Measurements from ENCODE around the gene CREB3L2.
"Not testable (repeated sequence)": the region's sequence is repeated elsewhere in the genome, so short reads cannot be mapped to it uniquely, and the experiment has no call there.

CREB3L2 gene, protein sequence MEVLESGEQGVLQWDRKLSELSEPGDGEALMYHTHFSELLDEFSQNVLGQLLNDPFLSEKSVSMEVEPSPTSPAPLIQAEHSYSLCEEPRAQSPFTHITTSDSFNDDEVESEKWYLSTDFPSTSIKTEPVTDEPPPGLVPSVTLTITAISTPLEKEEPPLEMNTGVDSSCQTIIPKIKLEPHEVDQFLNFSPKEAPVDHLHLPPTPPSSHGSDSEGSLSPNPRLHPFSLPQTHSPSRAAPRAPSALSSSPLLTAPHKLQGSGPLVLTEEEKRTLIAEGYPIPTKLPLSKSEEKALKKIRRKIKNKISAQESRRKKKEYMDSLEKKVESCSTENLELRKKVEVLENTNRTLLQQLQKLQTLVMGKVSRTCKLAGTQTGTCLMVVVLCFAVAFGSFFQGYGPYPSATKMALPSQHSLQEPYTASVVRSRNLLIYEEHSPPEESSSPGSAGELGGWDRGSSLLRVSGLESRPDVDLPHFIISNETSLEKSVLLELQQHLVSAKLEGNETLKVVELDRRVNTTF

GRCh38 chr7:138001529-138002095, at the start of gene CREB3L2:
Gene CREB3L2 (minus strand): TSS chr7:138002086. CDS start chr7:138001705, 381 bp downstream.
- peak; percentile 57 for DNase-seq (ENCODE audit: low read depth)

- no peak for DNase-seq (ENCODE audit: low read depth)
These were observed 47.7 kb upstream of the CREB3L2 start for GRCh38 chr7:138049505-138050116.

DNA sequence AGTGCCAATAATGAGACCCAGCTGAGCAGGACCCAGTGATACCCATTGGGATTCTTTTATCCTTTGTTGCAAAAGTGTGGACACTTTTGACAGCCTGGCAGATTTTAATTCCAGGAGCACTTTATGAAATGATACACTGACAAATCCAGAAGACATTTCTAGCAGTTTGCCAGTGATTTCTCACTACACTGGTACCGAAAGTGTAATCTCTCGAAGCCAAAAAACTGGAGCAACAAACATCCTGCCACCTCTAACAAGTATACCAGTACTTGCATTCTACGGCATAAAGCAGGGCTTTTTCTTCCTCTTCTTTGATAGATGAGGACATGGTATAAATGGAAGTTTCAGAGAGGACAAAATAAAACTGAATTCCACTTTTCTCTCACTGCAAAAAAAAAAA, 46.0 kb upstream of the CREB3L2 start:
- no peak for DNase-seq (ENCODE audit: low read depth)

DNA sequence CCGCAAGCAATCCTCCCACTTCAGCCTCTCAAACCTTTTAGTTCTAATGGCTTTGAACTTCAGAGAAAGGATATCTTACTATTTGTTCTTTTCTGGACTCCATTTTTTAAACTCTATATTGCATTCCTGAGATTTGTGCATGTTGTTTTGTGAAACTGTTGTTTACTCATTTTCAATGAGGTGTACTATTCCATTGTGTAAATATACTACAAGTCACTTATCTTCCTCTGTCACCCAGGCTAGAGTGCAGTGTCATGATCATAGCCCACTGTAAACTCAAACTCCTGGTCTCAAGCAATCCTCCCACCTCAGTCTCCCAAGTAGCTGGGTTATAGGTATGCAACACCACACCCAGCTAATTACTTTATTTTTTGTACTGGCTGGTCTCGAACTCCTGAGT, 43.0 kb upstream of the CREB3L2 start:
- DNase-seq (ENCODE audit: low read depth): no peak

DNA sequence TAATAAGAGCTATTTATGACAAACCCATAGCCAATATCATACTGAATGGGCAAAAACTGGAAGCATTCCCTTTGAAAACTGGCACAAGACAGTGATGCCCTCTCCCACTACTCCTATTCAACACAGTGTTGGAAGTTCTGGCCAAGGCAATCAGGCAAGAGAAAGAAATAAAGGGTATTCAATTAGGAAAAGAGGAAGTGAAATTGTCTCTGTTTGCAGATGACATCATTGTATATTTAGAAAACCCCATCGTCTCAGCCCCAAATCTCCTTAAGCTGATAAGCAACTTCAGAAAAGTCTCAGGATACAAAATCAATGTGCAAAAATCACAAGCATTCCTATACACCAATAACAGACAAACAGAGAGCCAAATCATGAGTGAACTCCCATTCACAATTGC, 38.2 kb upstream of the CREB3L2 start:
- not testable (repeated sequence) for DNase-seq (ENCODE audit: low read depth)

DNA sequence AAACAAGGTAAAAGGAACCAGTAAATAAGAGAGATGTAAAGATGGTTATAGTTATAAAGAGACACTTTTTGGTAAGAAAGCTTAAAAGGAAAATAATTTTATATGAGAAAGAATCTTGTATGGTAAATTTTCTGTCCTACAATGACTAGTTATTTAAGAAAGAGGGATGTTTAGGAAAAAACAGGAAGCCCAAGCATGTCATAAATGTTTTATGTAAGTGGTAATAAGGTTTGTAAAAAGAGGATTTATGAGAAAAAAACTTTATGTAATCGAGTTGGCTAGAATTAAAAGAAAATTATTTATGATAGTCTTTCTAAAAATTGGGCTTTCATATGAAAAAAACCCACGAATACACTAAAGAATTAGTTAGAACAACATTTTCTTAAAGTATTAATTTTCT, 34.2 kb upstream of the CREB3L2 start:
- no peak for DNase-seq (ENCODE audit: low read depth)

- DNase-seq (ENCODE audit: low read depth): no peak
These were observed 31.4 kb upstream of the CREB3L2 start for GRCh38 chr7:138033241-138033640.

GRCh38 chr7:138032770-138033169, 30.9 kb upstream of the CREB3L2 start:
- no peak for DNase-seq (ENCODE audit: low read depth)

DNA sequence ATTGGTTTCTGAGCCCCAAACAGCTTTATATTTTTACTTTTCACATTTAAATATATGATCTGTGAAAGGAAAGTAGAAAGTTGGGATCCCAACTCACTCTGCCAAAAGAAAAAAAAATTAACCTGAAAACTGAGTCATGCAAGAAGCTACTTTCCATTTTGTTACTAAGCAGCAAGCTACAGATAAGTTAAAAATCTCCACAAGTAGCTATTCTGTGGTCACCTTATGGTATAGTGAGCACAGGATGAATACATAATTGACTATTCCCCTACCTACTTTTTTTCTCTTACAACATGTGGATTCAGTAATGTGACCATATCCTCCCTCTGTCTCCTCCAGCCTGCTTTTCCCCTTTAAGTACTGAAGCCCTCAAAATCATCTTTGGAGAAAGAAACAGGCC, 30.3 kb upstream of the CREB3L2 start:
- no peak for DNase-seq (ENCODE audit: low read depth)

DNA sequence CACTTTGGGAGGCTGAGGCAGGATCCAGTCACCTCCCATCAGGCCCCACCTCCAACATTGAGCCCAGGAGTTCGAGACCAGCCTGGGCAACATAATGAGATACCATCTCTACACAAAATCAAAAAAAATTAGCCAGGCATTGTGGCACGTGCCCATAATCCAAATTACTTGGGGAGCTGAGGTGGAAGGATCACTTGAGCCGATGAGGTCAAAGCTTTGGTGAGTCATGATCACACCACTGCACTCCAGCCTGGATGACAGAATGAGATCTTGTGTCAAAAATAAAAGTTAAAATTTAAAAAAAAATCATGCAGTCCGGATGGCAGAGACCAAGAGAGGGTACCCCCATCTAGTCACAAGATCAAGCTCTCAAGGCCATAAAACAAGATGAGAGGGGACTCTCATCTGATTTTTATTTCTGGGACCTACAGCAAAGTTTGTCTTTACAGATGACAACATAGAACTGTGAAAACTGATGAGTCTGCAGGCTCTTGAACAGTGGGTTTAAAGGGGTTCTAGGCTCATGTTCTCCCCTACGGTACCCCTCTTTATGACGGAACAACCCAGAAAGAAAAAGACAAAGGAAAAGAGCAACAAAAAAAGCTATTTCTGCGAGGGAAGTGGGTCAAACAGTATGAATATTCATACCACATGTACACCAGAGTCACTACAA, 28.9 kb upstream of the CREB3L2 start:
- no peak for DNase-seq (ENCODE audit: low read depth)

GRCh38 chr7:138029941-138030340, 28.1 kb upstream of the CREB3L2 start:
- no peak for DNase-seq (ENCODE audit: low read depth)

DNA sequence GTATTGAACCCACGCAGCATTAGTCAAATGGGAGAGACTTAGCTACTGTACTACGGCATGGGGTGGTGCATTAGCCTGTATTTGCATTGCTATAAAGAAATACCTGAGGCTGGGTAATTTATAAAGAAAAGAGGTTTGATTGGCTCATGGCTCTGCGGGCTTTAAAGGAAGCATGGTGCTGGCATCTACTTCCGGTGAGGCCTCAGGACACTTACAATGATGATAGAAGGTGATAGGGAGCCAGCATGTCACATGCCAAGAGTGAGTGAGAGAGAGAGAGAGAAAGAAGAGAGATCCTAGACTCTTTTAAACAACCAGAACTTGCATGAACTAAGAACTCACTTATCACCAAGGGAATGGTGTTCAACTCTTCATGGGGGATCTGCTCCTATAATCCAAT, 27.2 kb upstream of the CREB3L2 start:
- no peak for DNase-seq (ENCODE audit: low read depth)

- no peak for DNase-seq (ENCODE audit: low read depth)
These were observed 25.2 kb upstream of the CREB3L2 start for GRCh38 chr7:138027100-138027499.

DNA sequence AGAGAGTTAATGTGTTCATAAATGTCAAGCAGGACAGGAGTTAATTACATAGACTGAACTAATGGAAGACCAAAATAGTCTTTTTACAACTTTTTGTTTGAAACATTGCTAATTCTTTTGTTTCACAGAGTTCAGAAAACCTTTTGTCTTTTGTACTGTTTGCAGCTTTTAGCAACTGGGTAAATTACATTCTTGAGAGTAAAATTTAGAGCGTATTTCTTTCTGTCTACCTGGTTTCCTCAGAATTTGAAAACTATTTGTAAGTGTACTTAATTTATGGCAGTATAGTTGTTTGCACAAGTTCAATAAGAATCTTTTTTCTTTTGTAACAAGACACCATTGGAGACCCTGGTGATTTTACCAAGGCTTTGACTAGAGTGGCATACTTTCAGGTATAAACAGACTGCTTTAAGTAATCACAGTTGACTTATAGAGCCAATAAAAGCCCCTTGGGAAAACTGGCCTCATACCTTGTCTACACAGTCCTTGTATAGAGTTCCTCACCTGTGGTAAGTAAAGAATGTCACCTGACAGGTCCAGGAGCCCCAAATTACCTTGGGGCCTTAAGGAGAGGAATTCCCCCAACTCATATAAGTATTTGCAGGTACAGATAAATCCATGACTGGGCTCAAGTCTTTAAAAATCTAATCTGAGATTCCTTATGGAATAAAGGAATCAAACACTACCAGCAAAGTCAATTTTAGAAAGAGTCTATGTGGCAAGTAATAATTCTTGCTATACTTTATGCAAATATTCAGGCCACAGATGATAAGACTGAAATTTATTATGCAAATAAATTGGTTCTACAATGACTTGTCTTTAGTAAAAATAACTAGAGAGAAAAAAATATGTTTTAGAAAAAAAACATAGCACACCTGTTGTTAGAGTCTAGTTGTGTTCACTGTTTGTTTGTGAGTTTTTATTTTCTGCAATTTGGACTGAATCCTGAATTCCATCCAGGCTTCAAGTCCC, 23.6 kb upstream of the CREB3L2 start:
- DNase-seq (ENCODE audit: low read depth): no peak

- DNase-seq (ENCODE audit: low read depth): no peak
These were observed 22.9 kb upstream of the CREB3L2 start for GRCh38 chr7:138024765-138025164.

- DNase-seq (ENCODE audit: low read depth): no peak
These were observed 22.4 kb upstream of the CREB3L2 start for GRCh38 chr7:138024343-138024691.

DNA sequence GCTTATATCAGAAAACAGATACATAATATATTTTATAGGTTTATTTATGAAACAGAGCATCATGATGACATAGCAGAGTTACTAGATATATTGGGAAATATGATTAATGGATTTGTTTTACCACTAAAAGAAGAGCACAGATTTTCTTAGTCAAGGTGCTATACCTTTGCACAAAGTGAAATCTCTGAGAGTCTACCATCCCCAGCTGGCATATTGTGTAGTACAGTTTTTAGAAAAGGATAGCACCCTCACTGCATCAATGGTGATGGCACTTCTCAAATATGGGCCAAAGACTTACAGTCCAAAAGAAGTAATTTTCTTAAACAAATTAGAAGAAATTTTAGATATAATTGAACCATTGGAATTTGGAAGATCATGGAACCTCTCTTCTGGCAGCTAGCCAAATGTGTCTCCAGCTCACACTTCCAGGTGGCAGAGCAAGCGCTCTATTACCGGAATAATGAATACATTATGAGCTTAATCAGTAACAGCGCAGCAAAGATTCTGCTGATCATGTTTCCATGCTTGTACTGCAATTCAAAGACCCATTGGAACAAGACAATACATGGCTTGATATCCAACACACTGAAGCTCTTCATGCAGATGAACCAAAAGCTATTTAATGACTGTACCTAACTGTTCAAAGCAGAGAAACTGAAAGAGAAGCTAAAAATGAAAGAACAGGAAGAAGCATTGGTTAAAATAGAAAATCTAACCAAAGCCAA, 21.9 kb upstream of the CREB3L2 start:
- no peak for DNase-seq (ENCODE audit: low read depth)

GRCh38 chr7:138021889-138022288, 20.0 kb upstream of the CREB3L2 start:
- DNase-seq (ENCODE audit: low read depth): no peak

DNA sequence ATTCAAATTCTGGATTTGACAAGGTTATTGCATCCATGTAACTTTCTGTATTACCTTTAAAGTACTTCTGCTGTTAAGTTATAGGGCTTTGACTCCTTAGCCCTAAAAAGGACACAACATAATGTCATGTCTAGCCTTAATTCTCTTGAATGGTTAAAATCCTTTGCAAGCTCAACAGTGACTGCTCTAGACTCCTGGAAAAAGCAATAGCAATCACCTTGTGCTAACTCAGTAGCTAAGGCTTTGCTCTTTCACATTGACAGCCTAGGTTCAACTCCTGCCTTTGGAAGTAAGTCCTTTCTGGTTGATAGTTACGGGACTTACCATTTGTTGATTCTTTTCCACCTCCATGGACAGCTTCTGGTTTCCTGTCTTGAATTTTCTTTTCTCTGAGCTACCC, 16.1 kb upstream of the CREB3L2 start:
- no peak for DNase-seq (ENCODE audit: low read depth)

GRCh38 chr7:138015096-138015495, 13.2 kb upstream of the CREB3L2 start:
- DNase-seq (ENCODE audit: low read depth): no peak

DNA sequence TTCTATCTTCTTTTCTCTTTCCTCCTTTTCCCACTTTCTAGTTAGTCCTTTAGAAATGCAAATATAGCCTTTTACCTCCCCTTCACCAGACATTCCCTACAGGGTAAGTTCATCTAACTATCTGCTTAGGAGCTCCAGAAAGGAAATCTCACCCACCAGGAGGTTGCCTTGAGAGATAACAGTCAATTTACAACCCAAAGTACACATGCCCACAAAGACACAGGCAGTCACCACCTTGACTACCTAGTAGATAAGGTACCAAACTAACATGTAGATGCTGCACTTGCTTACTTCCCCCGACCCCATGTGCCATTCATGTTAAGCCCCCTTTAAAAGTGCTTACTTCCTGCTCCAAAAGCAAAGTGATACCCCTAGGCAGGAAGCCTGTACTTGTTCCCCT, 12.8 kb upstream of the CREB3L2 start:
- no peak for DNase-seq (ENCODE audit: low read depth)

Data from activated T-helper 9 cell treated with anti-CD3 and anti-CD28 coated beads, Interleukin-2, amount 50 U/mL, for 16 hours (primary cell).